ENCODE results near the gene SRRD. TPM values are rescaled to one million over a fixed set of nuclear protein-coding genes. Genes with fewer than 3 reads are reported as not detected.
A peak's percentile ranks its signal among the peaks of the same experiment; 100 is the strongest.

The SRRD gene
- total RNA-seq, 1 donor from 2014 or later = 23.2 TPM

DNA sequence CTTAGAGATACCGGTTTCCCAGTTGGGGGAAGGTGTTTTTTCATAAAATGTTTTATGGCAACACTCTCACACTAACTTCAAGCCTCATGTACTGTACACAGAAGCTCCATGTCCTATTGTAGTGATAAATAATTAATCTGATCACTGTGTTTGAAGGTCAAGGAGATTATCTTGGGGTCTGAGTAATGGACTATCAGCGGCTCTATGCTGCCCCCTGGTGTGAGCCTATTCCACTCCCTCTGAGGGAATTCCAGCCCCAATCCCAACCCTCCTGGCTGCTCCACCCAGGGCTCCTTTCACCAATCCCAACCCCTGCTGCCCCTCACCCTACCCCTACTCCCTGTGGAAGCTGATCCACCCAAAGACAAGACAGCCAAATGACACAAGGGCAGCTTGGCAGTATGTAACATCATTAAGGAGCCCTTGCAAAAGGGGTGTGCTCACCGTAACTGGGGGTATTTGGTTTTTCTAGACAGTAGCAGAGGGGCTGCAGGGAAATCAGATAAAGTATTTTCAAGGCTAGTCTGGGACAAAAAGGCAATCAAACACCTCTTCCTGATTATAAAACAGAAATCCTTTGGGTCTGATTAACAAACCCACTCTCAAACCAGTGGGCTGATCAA lies 22.4 kb upstream of the SRRD start:
- Mint-ChIP-seq H3K36me3 (ENCODE audit: low read depth) (peaks cover 30% of the 10 kb centered on the region), H3K27ac (ENCODE audit: unreplicated experiment) (no peak overlapping the region)

DNA sequence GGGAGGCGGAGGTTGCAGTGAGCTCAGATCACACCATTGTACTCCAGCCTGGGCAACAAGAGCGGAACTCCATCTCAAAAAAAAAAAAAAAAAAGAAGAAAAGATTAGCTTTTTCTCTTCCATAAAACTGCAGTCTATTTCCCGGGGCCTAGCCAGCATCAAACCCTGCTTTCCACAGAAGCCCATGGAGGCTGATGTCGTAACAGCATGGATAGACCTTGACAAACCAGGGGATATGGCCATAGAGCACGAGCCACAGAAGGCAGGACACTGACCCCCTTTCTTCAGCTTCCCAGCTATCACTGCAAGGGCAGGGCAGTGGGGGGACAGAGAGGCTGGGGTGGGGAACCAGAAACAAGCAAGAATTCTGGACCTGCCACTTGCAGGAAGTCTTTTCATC lies 21.6 kb upstream of the SRRD start:
- Mint-ChIP-seq H3K4me3 (ENCODE audit: unreplicated experiment) (no peak overlapping the region), H3K9me3 (ENCODE audit: low read depth) (no peaks in the 10 kb centered on the region), H3K36me3 (ENCODE audit: low read depth) (peaks cover 36% of the 10 kb centered on the region), H3K27ac (ENCODE audit: unreplicated experiment) (no peak overlapping the region), H3K27me3 (ENCODE audit: low read depth) (no peaks in the 10 kb centered on the region), H3K4me1 (ENCODE audit: low read depth) (peaks cover 21% of the 10 kb centered on the region)
- TF ChIP-seq, protein P1, sequence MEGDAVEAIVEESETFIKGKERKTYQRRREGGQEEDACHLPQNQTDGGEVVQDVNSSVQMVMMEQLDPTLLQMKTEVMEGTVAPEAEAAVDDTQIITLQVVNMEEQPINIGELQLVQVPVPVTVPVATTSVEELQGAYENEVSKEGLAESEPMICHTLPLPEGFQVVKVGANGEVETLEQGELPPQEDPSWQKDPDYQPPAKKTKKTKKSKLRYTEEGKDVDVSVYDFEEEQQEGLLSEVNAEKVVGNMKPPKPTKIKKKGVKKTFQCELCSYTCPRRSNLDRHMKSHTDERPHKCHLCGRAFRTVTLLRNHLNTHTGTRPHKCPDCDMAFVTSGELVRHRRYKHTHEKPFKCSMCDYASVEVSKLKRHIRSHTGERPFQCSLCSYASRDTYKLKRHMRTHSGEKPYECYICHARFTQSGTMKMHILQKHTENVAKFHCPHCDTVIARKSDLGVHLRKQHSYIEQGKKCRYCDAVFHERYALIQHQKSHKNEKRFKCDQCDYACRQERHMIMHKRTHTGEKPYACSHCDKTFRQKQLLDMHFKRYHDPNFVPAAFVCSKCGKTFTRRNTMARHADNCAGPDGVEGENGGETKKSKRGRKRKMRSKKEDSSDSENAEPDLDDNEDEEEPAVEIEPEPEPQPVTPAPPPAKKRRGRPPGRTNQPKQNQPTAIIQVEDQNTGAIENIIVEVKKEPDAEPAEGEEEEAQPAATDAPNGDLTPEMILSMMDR (IDR thresholded peaks at IDR 0.05) = no peak
- no peak for DNase-seq (ENCODE audit: low spot score)

More for the DNA sequence above, 22.4 kb upstream of the SRRD start:
- Mint-ChIP-seq H3K9me3 (ENCODE audit: low read depth) (no peaks in the 10 kb centered on the region), H3K4me1 (ENCODE audit: low read depth) (peaks cover 21% of the 10 kb centered on the region), H3K4me3 (ENCODE audit: unreplicated experiment) (no peak overlapping the region), H3K27me3 (ENCODE audit: low read depth) (no peaks in the 10 kb centered on the region)
- TF ChIP-seq, protein P1 (IDR thresholded peaks at IDR 0.05) = peak; percentile 92
- DNase-seq (ENCODE audit: low spot score) = no peak

DNA sequence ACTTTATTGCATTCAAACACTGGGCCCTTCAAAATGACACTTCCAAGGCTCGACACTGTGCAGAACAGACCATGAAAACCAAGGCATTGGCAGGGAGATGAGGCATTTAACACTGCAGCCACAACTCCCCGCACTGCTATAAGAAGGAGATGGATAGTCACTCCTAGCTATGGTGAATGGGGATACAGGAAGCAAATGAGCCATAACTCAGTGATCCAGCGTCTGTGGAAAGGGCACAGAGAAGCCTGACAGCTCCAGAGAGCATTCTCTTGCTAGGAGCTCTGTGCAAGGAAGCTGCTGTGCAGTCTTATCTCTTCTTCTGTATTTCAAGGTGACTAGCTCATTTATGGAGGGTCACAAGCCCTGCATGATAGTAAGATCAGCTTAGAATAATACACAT lies 21.0 kb upstream of the SRRD start:
- H3K4me1 Mint-ChIP-seq (ENCODE audit: low read depth) = peaks cover 21% of the 10 kb centered on the region
- no peak overlapping the region for H3K4me3 Mint-ChIP-seq (ENCODE audit: unreplicated experiment)

DNA sequence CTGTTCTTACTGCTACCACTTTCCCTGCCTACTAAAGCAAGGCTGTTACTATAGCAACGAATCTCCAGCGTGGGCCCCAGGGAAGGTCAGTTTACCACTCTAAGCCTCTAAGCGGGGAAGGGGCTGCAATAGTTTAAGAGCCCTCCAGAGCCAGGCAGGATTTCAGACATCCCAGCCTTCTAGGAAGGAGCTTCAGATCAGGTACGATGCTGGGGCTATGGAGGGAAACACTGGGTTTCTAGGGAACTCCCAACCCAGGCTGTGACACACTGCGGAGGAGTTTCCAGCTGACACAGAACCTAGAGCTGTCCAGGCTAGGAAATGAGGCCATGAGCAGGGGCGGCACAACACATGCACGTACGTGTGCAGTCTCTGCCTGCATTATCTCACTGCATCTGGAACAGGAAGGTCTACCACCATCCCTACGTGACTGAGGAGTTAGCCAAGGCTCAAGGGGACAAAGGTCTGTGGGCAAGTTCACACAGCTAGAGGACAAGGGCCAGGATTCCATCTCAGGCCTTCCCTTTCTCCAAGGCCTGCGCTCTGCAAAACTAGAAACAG lies 20.5 kb upstream of the SRRD start:
- TF ChIP-seq, protein P1 (IDR thresholded peaks at IDR 0.05) = no peak
- Mint-ChIP-seq H3K9me3 (ENCODE audit: low read depth) (no peaks in the 10 kb centered on the region), H3K4me1 (ENCODE audit: low read depth) (peaks cover 21% of the 10 kb centered on the region), H3K27me3 (ENCODE audit: low read depth) (no peaks in the 10 kb centered on the region), H3K27ac (ENCODE audit: unreplicated experiment) (no peak overlapping the region), H3K36me3 (ENCODE audit: low read depth) (peaks cover 34% of the 10 kb centered on the region), H3K4me3 (ENCODE audit: unreplicated experiment) (no peak overlapping the region)
- no peak for DNase-seq (ENCODE audit: low spot score)

More for the DNA sequence above, 21.0 kb upstream of the SRRD start:
- H3K9me3 Mint-ChIP-seq (ENCODE audit: low read depth) = no peaks in the 10 kb centered on the region
- TF ChIP-seq, protein P1 (IDR thresholded peaks at IDR 0.05) = no peak
- DNase-seq (ENCODE audit: low spot score) = no peak
- no peak overlapping the region for H3K27ac Mint-ChIP-seq (ENCODE audit: unreplicated experiment)
- H3K27me3 Mint-ChIP-seq (ENCODE audit: low read depth) = no peaks in the 10 kb centered on the region
- H3K36me3 Mint-ChIP-seq (ENCODE audit: low read depth) = peaks cover 32% of the 10 kb centered on the region

DNA sequence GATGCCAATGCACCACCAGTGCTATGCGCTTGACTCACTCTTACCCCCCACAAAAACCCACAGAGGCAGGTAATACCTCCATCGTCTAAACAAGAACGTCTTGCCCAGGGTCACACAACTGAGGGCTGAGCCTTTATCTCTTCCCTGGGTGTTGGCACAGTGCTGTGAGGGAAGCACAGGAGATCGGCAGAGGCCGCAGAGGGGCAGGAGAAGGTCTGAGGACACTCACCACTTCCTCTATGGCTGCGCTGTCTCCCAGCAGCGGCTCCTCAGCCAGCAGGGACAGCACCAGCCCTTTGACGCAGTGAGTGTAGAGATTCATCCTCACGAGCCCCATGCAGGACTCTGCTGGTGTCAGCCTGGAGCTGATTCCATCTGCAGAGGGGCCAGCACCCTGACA lies 20.0 kb upstream of the SRRD start:
- Mint-ChIP-seq H3K27ac (ENCODE audit: unreplicated experiment) (no peak overlapping the region), H3K4me1 (ENCODE audit: low read depth) (peaks cover 21% of the 10 kb centered on the region), H3K4me3 (ENCODE audit: unreplicated experiment) (no peak overlapping the region), H3K27me3 (ENCODE audit: low read depth) (no peaks in the 10 kb centered on the region), H3K36me3 (ENCODE audit: low read depth) (peaks cover 36% of the 10 kb centered on the region), H3K9me3 (ENCODE audit: low read depth) (no peaks in the 10 kb centered on the region)
- TF ChIP-seq, protein P1 (IDR thresholded peaks at IDR 0.05) = no peak
- no peak for DNase-seq (ENCODE audit: low spot score)

Measured in chondrocyte (in vitro differentiated cells).